Fibroblast of skin of right biceps (primary cell): ENCODE measurements around the gene RIOX2.
A peak's percentile ranks its signal among the peaks of the same experiment; 100 is the strongest.
"Not testable (repeated sequence)": the region's sequence is repeated elsewhere in the genome, so short reads cannot be mapped to it uniquely, and the experiment has no call there.

Experiments used
- DNase-seq: peaks from one replicate; pipeline ENCODE4 v3.0.0-alpha.2; 2013

RIOX2 gene

DNA sequence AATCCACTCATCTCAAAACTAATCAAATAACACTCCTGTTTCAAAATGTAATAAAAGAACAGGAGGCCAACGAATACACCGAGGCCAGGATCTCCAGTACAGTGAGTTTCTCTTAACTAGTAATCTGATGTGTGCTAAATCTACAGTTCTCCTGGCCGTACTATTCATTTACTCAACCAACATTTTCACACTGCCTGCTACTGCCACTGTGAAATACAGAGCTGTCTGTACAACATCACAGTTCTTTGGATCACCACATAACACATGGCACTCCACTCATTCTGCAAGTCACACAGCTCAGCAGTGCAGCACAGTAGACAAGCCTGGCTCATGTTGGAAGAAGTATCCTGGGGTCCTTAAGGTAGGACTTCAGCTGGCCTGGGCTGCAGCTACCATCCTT, 21.9 kb downstream of the RIOX2 start:
- no peak for DNase-seq

- DNase-seq = no peak
Measured at GRCh38 chr3:97949743-97950142, 22.5 kb downstream of the RIOX2 start.

GRCh38 chr3:97949110-97949485, 23.1 kb downstream of the RIOX2 start:
- DNase-seq = no peak

DNA sequence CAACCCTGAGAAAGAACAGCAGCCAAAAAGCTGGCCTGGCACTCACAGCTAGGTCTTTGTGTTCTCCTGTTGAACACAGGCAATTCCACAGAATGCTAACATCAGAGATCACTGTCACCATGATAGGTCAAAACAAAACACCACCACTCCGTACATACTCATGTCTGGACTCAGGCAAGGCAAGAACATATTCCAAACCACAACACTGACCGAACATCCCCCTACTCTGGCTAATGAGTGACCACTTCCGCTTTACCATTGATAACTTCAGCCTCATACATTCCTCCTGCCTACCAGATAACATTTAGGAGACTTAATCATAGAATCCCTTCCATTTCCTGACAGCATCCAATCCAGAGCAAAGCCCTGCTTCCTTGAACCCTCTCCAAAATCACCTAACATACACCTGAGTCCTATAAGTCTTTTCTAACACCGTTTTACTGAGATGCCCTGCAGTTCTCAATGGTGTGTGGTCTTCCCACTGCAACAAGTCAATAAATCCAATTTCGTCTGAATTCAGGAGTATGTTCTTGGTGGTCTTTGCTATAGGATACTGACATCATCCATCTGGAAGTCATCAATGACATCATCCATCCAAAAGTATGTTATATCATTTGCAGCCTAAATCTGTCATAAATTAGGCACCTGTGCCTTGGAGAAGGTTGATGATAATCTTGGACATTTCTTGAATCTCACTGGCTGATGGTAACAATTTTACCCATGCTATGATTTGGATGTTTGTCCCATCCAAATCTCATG, 23.7 kb downstream of the RIOX2 start:
- DNase-seq = no peak

GRCh38 chr3:97942801-97943546, 29.3 kb downstream of the RIOX2 start:
- DNase-seq = no peak

- DNase-seq = no peak
Measured at GRCh38 chr3:97940034-97940433, 32.2 kb downstream of the RIOX2 start.

GRCh38 chr3:97939401-97939800, 32.8 kb downstream of the RIOX2 start:
- DNase-seq = no peak

GRCh38 chr3:97938444-97938843, 33.8 kb downstream of the RIOX2 start:
- DNase-seq = peak; percentile 22

GRCh38 chr3:97937205-97937604, 35.0 kb downstream of the RIOX2 start:
- DNase-seq = no peak

DNA sequence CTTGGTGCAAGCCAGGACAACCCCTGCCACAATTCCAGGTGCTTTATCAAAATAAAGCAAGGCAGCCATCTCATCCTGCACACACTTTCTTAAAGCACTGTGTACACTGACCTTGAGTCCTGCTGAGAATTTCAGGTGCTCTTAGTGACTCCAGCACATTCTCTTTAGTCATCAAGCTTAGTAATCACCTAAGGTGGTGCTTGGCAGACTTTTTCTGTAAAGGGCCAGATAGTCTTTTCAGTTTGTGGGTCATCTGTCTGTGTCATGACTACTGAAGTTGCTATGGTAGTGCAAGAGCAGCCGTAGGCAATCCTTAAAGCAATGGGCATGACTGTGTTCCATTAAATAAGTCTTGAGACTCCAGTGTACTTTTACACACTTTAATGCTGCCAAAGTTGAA, 36.4 kb downstream of the RIOX2 start:
- DNase-seq = no peak

- DNase-seq = no peak
Measured at GRCh38 chr3:97934980-97935695, 37.1 kb downstream of the RIOX2 start.

GRCh38 chr3:97932387-97932801, 39.8 kb downstream of the RIOX2 start:
- no peak for DNase-seq

DNA sequence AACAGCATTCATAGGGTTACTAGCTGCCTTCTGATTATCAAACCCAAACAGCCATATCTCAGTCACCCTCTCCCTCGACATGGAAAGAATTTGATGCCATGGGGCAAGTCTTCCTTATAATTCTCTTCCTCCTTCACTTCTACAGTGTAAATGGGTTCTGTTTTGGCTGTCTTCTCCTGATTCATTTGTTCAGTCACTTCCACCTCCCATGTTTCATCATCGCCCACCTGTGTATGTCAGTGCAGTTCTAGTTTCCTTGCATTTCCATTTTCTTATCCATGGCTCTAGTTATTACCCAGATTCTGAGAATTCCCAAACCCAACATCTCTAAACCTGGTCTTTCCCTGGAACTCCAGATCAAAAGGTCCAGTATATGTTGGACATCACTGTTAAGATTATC, 41.0 kb downstream of the RIOX2 start:
- DNase-seq = no peak

GRCh38 chr3:97930018-97930417, 42.2 kb downstream of the RIOX2 start:
- no peak for DNase-seq

DNA sequence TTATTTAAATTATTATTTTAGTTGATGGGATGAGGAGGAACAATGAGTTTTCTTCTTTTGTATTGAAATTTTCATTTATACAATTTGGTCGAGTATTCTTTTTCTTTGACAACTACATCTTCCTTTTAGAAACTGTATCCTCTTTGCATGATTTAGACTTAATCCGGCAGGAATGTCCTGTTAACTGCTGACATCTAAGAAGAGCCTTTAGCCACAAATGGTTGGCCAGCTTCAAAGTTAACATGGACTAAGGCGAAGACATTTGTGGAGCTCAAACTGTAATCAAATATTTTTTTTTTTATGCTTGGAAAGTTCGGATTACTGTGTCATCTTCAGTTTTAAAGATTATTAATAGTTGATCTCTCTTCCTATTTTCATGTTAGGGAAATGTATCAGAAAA, 43.2 kb downstream of the RIOX2 start:
- no peak for DNase-seq

GRCh38 chr3:97927704-97928103, 44.5 kb downstream of the RIOX2 start:
- peak; percentile 16 for DNase-seq

GRCh38 chr3:97917813-97918536, 54.3 kb downstream of the RIOX2 start:
- DNase-seq = peak; percentile 22

GRCh38 chr3:97916576-97916975, 55.7 kb downstream of the RIOX2 start:
- no peak for DNase-seq

- peak; percentile 35 for DNase-seq
Measured at GRCh38 chr3:97914388-97914787, 57.8 kb downstream of the RIOX2 start.

DNA sequence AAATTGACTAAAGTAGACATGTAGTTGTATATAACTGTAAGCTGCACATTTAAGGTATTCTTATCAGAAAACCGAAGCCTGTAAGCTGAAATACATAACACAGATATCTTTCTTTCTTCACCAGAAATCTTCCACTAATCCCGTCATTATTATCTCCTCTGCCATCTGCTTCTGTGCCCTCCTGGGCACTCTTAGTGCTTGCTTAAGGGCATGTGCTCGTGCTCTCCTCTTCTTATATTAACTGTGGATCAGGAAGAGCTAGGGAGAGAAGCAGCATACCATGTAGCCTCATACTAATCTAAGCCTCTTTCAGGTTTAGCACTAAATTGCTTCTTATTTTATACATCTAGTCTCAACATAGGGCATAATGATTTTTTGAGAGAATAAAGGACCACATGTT, 60.8 kb downstream of the RIOX2 start:
- DNase-seq = no peak

GRCh38 chr3:97910931-97911351, 61.3 kb downstream of the RIOX2 start:
- no peak for DNase-seq

GRCh38 chr3:97910236-97910831, 61.9 kb downstream of the RIOX2 start:
- not testable (repeated sequence) for DNase-seq

DNA sequence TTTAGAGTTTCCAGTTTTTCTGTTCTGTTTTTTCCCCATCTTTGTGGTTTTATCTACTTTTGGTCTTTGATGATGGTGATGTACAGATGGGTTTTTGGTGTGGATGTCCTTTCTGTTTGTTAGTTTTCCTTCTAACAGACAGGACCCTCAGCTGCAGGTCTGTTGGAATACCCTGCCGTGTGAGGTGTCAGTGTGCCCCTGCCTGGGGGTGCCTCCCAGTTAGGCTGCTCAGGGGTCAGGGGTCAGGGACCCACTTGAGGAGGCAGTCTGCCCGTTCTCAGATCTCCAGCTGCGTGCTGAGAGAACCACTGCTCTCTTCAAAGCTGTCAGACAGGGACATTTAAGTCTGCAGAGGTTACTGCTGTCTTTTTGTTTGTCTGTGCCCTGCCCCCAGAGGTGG, 62.4 kb downstream of the RIOX2 start:
- not testable (repeated sequence) for DNase-seq
